H9 (cell line): ENCODE data around the gene TSGA10. TPM values are rescaled to one million over a fixed set of nuclear protein-coding genes. Genes with fewer than 3 reads are reported as not detected.

ENCODE experiments used
- DNase-seq: peaks from one replicate; pipeline ENCODE4 v3.0.0-alpha.2; 2017
- H2AFZ ChIP-seq: one replicate; pipeline ENCODE4 v1.6.1; 2013; ENCODE audit warnings: mild to moderate bottlenecking, low read length, control low read depth, moderate library complexity
- H2AK5ac ChIP-seq: 2 replicates; pipeline ENCODE4 v1.6.1; 2013; ENCODE audit warnings: low read length, control low read depth, mixed read lengths; ENCODE audit not compliant: insufficient read length
- H2BK120ac ChIP-seq: one replicate; pipeline ENCODE4 v1.6.1; 2013; ENCODE audit warnings: low read depth, mild to moderate bottlenecking, low read length, control low read depth, inconsistent platforms; ENCODE audit not compliant: poor library complexity, severe bottlenecking
- H2BK12ac ChIP-seq: 2 replicates; pipeline ENCODE4 v1.6.1; 2013; ENCODE audit warnings: low read length, control low read depth, mixed read lengths, low read depth; ENCODE audit not compliant: insufficient read length
- H2BK15ac ChIP-seq: 2 replicates; pipeline ENCODE4 v1.6.1; 2013; ENCODE audit warnings: low read depth, low read length, control low read depth
- H2BK20ac ChIP-seq: one replicate; pipeline ENCODE4 v1.6.1; 2013; ENCODE audit warnings: low read depth, mild to moderate bottlenecking, low read length, control low read depth, inconsistent platforms; ENCODE audit not compliant: poor library complexity, severe bottlenecking
- H2BK5ac ChIP-seq: 2 replicates; pipeline ENCODE4 v1.6.1; 2013; ENCODE audit warnings: low read length, control low read depth, mixed read lengths; ENCODE audit not compliant: insufficient read length
- H3K14ac ChIP-seq: 2 replicates; pipeline ENCODE4 v1.6.1; 2013; ENCODE audit warnings: low read length, control low read depth; ENCODE audit not compliant: insufficient read depth
- H3K18ac ChIP-seq: 2 replicates; pipeline ENCODE4 v1.6.1; 2013; ENCODE audit warnings: low read depth, mild to moderate bottlenecking, mixed read lengths, low read length, control low read depth; ENCODE audit not compliant: insufficient read length
- H3K23ac ChIP-seq: 2 replicates; pipeline ENCODE4 v1.6.1; 2013; ENCODE audit warnings: low read length, control low read depth, mixed read lengths, low read depth; ENCODE audit not compliant: insufficient read length
- H3K23me2 ChIP-seq: 2 replicates; pipeline ENCODE4 v1.6.1; 2013; ENCODE audit warnings: low read depth, mild to moderate bottlenecking, mixed read lengths, low read length, control low read depth; ENCODE audit not compliant: insufficient read length, poor library complexity, severe bottlenecking
- H3K27ac ChIP-seq: 2 replicates; pipeline ENCODE4 v1.5.1; 2013; ENCODE audit warnings: low read length, control low read depth, mixed read lengths, low read depth; ENCODE audit not compliant: insufficient read length
- H3K27me3 ChIP-seq: 2 replicates; pipeline ENCODE4 v1.6.1; 2013; ENCODE audit warnings: low read length, control low read depth, inconsistent platforms; ENCODE audit not compliant: insufficient read depth
- H3K4ac ChIP-seq: 2 replicates; pipeline ENCODE4 v1.6.1; 2013; ENCODE audit warnings: low read depth, mild to moderate bottlenecking, control low read depth, inconsistent platforms, low read length, moderate library complexity
- H3K4me1 ChIP-seq: 2 replicates; pipeline ENCODE4 v1.6.1; 2013; ENCODE audit warnings: low read length, control low read depth, inconsistent platforms; ENCODE audit not compliant: insufficient read depth
- H3K4me2 ChIP-seq: 2 replicates; pipeline ENCODE4 v1.6.1; 2013; ENCODE audit warnings: low read length, control low read depth, mixed read lengths; ENCODE audit not compliant: insufficient read length, insufficient read depth
- H3K56ac ChIP-seq: 2 replicates; pipeline ENCODE4 v1.6.1; 2013; ENCODE audit warnings: low read depth, mild to moderate bottlenecking, mixed read lengths, low read length, control low read depth; ENCODE audit not compliant: insufficient read length
- H3K79me1 ChIP-seq: 2 replicates; pipeline ENCODE4 v1.6.1; 2013; ENCODE audit warnings: low read depth, mild to moderate bottlenecking, moderate library complexity, low read length, control low read depth, inconsistent platforms; ENCODE audit not compliant: insufficient read depth, poor library complexity, severe bottlenecking
- H3K79me2 ChIP-seq: 2 replicates; pipeline ENCODE4 v1.6.1; 2013; ENCODE audit warnings: low read length, control low read depth, inconsistent platforms; ENCODE audit not compliant: insufficient read depth
- H3K9ac ChIP-seq: 2 replicates; pipeline ENCODE4 v1.6.1; 2013; ENCODE audit warnings: low read length, control low read depth, mixed read lengths; ENCODE audit not compliant: insufficient read length; ENCODE audit errors: extremely low read depth
- H3K9me3 ChIP-seq: one replicate; pipeline ENCODE4 v1.6.1; 2013; ENCODE audit warnings: low read depth, low read length, inconsistent platforms; ENCODE audit not compliant: control insufficient read depth
- H3T11ph ChIP-seq: one replicate; pipeline ENCODE4 v1.6.1; 2013; ENCODE audit warnings: mild to moderate bottlenecking, low read length, control low read depth, inconsistent platforms
- H4K20me1 ChIP-seq: one replicate; pipeline ENCODE4 v1.6.1; 2013; ENCODE audit not compliant: control insufficient read depth, insufficient read length, insufficient read depth
- H4K5ac ChIP-seq: 2 replicates; pipeline ENCODE4 v1.6.1; 2013; ENCODE audit warnings: low read depth, mild to moderate bottlenecking, mixed read lengths, low read length, control low read depth; ENCODE audit not compliant: insufficient read length
- H4K8ac ChIP-seq: replicated peaks from 2 replicates; pipeline ENCODE4 v1.6.1; 2013; ENCODE audit warnings: low read length, control low read depth, mixed read lengths, low read depth; ENCODE audit not compliant: insufficient read length
- H4K91ac ChIP-seq: 2 replicates; pipeline ENCODE4 v1.6.1; 2013; ENCODE audit warnings: low read depth, mild to moderate bottlenecking, moderate library complexity, mixed read lengths, low read length, control low read depth; ENCODE audit not compliant: insufficient read length
- H3K27ac Mint-ChIP-seq, 3 experiments: 2 replicates in 2 of 3; 3 replicates in 1 of 3; pipeline ENCODE4 v1.8.0; 2020 to 2021; ENCODE audit warnings: mixed read lengths in 3 of 3, mild to moderate bottlenecking in 1 of 3, moderate library complexity in 1 of 3
- H3K27me3 Mint-ChIP-seq: 2 replicates; pipeline ENCODE4 v1.8.0; 2021; ENCODE audit warnings: low read depth, mild to moderate bottlenecking, moderate library complexity, mixed read lengths
- H3K36me3 Mint-ChIP-seq, 3 experiments: 2 replicates in 2 of 3; 3 replicates in 1 of 3; pipeline ENCODE4 v1.8.0; 2020 to 2021; ENCODE audit warnings: low read depth in 3 of 3, mixed read lengths in 3 of 3; ENCODE audit not compliant: insufficient read depth in 1 of 3
- H3K4me1 Mint-ChIP-seq, 2 experiments: 2 replicates each; pipeline ENCODE4 v1.8.0; 2020; ENCODE audit warnings: mixed read lengths in 2 of 2
- H3K4me3 Mint-ChIP-seq, 2 experiments: 2 replicates in 1 of 2; 3 replicates in 1 of 2; pipeline ENCODE4 v1.8.0; 2020 to 2021; ENCODE audit warnings: mild to moderate bottlenecking in 2 of 2, mixed read lengths in 2 of 2, moderate library complexity in 1 of 2
- H3K9me3 Mint-ChIP-seq, 2 experiments: 2 replicates in 1 of 2; 3 replicates in 1 of 2; pipeline ENCODE4 v1.8.0; 2020; ENCODE audit warnings: mild to moderate bottlenecking in 2 of 2, mixed read lengths in 2 of 2, moderate library complexity in 1 of 2
- WGBS: extraction: QIAGEN DNeasy Blood & Tissue Kit; methylation state at CpG from one replicate; pipeline ENCODE4 v1.1.7; 2013; ENCODE audit warnings: missing lambda C conversion rate, low lambda C conversion rate, mixed read lengths; ENCODE audit not compliant: insufficient read length; ENCODE audit errors: extremely low coverage; 5-methylcytosine and 5-hydroxymethylcytosine counted together
- total RNA-seq: library from RNA; stranded (reverse); gene quantifications from 2 replicates; pipeline ENCODE4 v1.2.1, GENCODE V29; 2021
- TF ChIP-seq, protein P1 (sequence below): fragments of 200-600 bp; sonication (generic); conservative IDR thresholded peaks from 3 replicates; pipeline ENCODE4 v1.8.0; 2021; ENCODE audit warnings: antibody characterized with exemption, mild to moderate bottlenecking

The TSGA10 gene
- total RNA-seq, 1 experiment from 2014 or later = 6.3 TPM

DNA sequence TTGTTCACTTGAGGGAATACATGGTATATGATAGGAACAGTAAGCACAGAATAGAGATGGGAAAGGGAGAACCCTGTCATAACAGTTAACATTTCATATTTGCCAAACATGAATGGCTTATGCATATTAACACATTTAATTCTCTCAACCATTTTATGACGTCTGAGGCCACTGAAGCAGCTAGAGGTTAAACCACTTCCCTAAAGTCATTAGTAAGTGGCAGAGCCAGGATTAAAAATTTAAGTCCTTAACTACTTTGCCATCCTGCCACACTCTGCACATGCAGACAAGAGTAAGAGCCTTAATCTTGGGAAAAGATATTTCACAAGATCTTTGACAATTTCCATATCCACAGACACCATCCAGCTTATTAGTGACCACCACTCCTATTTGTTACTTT lies 2.1 kb upstream of the TSGA10 start:
- no peaks in the 10 kb centered on the region for H3K9me3 ChIP-seq
- H4K20me1 ChIP-seq = peaks cover 2% of the 10 kb centered on the region
- H4K5ac ChIP-seq = no peak overlapping the region
- no peak overlapping the region for H3K9ac ChIP-seq
- no peak overlapping the region for H2AFZ ChIP-seq
- H3K14ac ChIP-seq = no peak overlapping the region
- no peaks in the 10 kb centered on the region; the same call in 1 of the 2 replicates for H3K79me2 ChIP-seq
- 0 out of 2 replicates have a peak, but pooled peaks cover 2% of the 10 kb centered on the region for H3K4me1 ChIP-seq
- WGBS = no CpG with 5 or more reads among the region's 1 CpG
- TF ChIP-seq, protein P1, sequence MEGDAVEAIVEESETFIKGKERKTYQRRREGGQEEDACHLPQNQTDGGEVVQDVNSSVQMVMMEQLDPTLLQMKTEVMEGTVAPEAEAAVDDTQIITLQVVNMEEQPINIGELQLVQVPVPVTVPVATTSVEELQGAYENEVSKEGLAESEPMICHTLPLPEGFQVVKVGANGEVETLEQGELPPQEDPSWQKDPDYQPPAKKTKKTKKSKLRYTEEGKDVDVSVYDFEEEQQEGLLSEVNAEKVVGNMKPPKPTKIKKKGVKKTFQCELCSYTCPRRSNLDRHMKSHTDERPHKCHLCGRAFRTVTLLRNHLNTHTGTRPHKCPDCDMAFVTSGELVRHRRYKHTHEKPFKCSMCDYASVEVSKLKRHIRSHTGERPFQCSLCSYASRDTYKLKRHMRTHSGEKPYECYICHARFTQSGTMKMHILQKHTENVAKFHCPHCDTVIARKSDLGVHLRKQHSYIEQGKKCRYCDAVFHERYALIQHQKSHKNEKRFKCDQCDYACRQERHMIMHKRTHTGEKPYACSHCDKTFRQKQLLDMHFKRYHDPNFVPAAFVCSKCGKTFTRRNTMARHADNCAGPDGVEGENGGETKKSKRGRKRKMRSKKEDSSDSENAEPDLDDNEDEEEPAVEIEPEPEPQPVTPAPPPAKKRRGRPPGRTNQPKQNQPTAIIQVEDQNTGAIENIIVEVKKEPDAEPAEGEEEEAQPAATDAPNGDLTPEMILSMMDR = no peak
- H2BK12ac ChIP-seq = no peak overlapping the region
- H2BK15ac ChIP-seq = no peak overlapping the region
- H3K18ac ChIP-seq = no peak overlapping the region
- no peak overlapping the region for H4K91ac ChIP-seq
- H2BK120ac ChIP-seq = no peak overlapping the region
- H3K4me3 Mint-ChIP-seq = peak overlapping the region in 1 of 2 experiments; percentile 19; a peak in 1 of 5 replicates
- H2BK5ac ChIP-seq = no peak overlapping the region
- H3K4ac ChIP-seq = no peak overlapping the region
- no peaks in the 10 kb centered on the region for H3K27me3 ChIP-seq
- peaks cover 14% of the 10 kb centered on the region for H3K23me2 ChIP-seq
- H2AK5ac ChIP-seq = no peak overlapping the region
- H3K23ac ChIP-seq = no peak overlapping the region
- H3K36me3 Mint-ChIP-seq = peaks cover 10 to 24% (median 18%) of the 10 kb centered on the region in 3 experiments; a peak in 6 of 7 replicates
- no peak overlapping the region; a peak in 1 of 7 replicates for H3K27ac Mint-ChIP-seq
- H3K9me3 Mint-ChIP-seq = no peaks in the 10 kb centered on the region
- H2BK20ac ChIP-seq = no peak overlapping the region
- no peak overlapping the region for H3K27ac ChIP-seq
- no peak for DNase-seq
- H4K8ac ChIP-seq = no peak overlapping the region
- H3K56ac ChIP-seq = no peak overlapping the region
- no peak overlapping the region for H3T11ph ChIP-seq
- H3K4me2 ChIP-seq = no peak overlapping the region
- no peaks in the 10 kb centered on the region for H3K27me3 Mint-ChIP-seq
- peaks cover 15 to 20% of the 10 kb centered on the region in 2 experiments for H3K4me1 Mint-ChIP-seq
- H3K79me1 ChIP-seq = no peaks in the 10 kb centered on the region
